ENCODE measurements around the gene OTOP2. TPM values are rescaled to one million over a fixed set of nuclear protein-coding genes. Genes with fewer than 3 reads are reported as not detected.
A peak's percentile ranks its signal among the peaks of the same experiment; 100 is the strongest.

The OTOP2 gene
- total and polyA plus RNA-seq, 10 of the 15 experiments (the other 5 are each of a cell fraction or from before 2014, with no cell fraction given), result not detected

DNA sequence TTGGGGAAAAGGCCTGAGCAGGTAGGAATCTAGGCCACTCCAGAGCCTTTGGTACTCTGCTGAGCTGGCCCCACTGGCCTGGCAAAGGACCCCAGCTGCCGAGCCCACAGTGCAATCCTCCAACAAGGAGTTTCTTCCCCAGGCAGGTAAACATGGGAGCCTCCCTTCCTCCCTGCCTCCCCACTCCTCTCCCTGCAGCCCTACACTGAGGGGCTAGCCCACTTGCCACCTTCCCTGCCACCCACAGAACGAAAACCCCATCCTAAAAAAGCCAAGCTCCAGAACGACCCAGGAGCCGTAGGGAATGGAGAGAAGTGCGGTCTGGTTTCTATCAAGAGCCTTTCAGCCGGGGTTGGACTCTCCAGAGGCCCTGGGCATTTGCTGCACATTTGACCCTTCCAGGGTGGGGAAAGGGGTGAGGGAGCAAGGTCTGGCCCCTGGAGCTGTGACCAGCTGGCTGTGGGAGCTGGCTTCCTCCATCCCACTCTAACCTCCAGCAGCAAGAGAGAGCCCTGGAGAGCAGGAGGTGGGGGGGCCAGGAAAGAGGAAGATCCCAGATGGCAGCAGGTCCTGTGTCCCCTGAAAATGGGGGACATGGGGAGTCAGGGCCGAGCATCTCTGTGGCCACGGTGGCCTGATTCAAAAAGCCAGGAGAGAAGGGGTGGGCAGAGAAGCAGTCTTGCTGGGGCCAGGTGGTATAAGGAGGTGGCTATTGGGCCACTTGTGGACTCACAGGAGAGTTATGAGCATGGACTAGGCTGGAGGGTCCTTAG, 47.2 kb downstream of the OTOP2 start:
- ChIA-PET RAD21 (ENCODE audit: unreplicated experiment) (interaction anchor here (0.5 to 1.6 kb wide), 2 partner anchors 10 to 140 kb away, joined by 3 to 6 read pairs; no protein-coding TSS in a partner anchor), POLR2A (interaction anchor here (0.5 to 1.5 kb wide), 2 partner anchors 12 to 43 kb away, joined by 3 read pairs; no protein-coding TSS in a partner anchor), CTCF (interaction anchor here (12.7 kb wide), 1 partner anchor 9 kb away, joined by 92 read pairs; no protein-coding TSS in a partner anchor), SMC1A (ENCODE audit: uncharacterized antibody, unreplicated experiment) (interaction anchor here (0.6 kb wide), 1 partner anchor 60 kb away, joined by 3 read pairs; no protein-coding TSS in a partner anchor)
- no peaks in the 10 kb centered on the region for H3K9me3 ChIP-seq (replicated peaks; ENCODE audit: control insufficient read depth, insufficient read depth, low read length)
- peaks cover 7 to 11% of the 10 kb centered on the region in 2 experiments; a peak in 3 of 4 replicates for H3K27me3 ChIP-seq (replicated peaks in 1 of 2; ENCODE audit: control insufficient read depth in 2 of 2, insufficient read depth in 2 of 2, low read length in 1 of 2)
- no peaks in the 10 kb centered on the region for H3K79me2 ChIP-seq (ENCODE audit: control insufficient read depth, insufficient read depth, low read length)
- no peak overlapping the region for H3K27ac ChIP-seq (ENCODE audit: control insufficient read depth, insufficient read depth)
- TF ChIP-seq SP1 (IDR thresholded peaks at IDR 0.05; ENCODE audit: low read depth, low read length) (no peak), PML (IDR thresholded peaks at IDR 0.05; ENCODE audit: low read length) (no peak), CBFB (IDR thresholded peaks at IDR 0.05; ENCODE audit: low read depth) (no peak), GABPA (IDR thresholded peaks at IDR 0.05; ENCODE audit: low read depth) (no peak)
- H3K4me2 ChIP-seq (ENCODE audit: control insufficient read depth, insufficient read depth), result no peak overlapping the region
- H3K9ac ChIP-seq (ENCODE audit: control insufficient read depth, insufficient read depth, low read length), result no peak overlapping the region
- H4K20me1 ChIP-seq (ENCODE audit: control insufficient read depth, insufficient read depth), result no peaks in the 10 kb centered on the region
- H2AFZ ChIP-seq (ENCODE audit: control insufficient read depth, low read depth, low read length), result no peak overlapping the region
- ATAC-seq (no peak), FAIRE-seq (no peak), DNase-seq (ENCODE audit: low read depth, low spot score) (no peak)
- intact Hi-C loops (cut with micrococcal nuclease; ENCODE audit: unreplicated experiment) (no loop called here), in situ Hi-C loops (cut with MboI) (no loop called here)
- H3K36me3 ChIP-seq (ENCODE audit: control insufficient read depth in 2 of 2, insufficient read depth in 2 of 2, low read length in 1 of 2), result no peaks in the 10 kb centered on the region
- no peaks in the 10 kb centered on the region for H3K4me1 ChIP-seq (ENCODE audit: control insufficient read depth, insufficient read depth, low read length)
- no TSS peak for BruUV-seq (replicated peaks)
- H3K4me3 ChIP-seq, result no peak overlapping the region
- WGBS (ENCODE audit: insufficient coverage, insufficient replicate concordance, low lambda C conversion rate, missing lambda C conversion rate), result 56% methylated on average over 8 of the region's 8 CpGs

DNA sequence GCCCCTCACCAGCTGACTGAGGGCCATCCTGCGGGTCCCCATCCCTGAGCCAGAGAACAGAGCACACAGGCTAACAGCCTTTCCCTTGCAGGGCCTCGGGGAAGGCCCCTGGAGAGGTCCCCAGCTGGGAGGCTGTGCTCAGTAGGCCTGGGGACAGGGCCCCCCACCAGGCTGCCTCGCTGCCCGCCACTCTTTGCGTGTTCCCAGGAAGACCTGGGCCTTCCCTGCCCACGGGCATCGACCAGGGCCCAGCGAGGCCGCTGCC, 47.7 kb downstream of the OTOP2 start:
- no peaks in the 10 kb centered on the region for H3K9me3 ChIP-seq (replicated peaks; ENCODE audit: control insufficient read depth, insufficient read depth, low read length)
- ATAC-seq, result peak; percentile 18; the same call in 1 of the 3 replicates
- no TSS peak for BruUV-seq (replicated peaks)
- ChIA-PET SMC1A (ENCODE audit: uncharacterized antibody, unreplicated experiment) (interaction anchor here (0.6 kb wide), 1 partner anchor 61 kb away, joined by 3 read pairs; no protein-coding TSS in a partner anchor), RAD21 (ENCODE audit: unreplicated experiment) (interaction anchor here (1.6 kb wide), 1 partner anchor 11 kb away, joined by 6 read pairs; no protein-coding TSS in a partner anchor), POLR2A (interaction anchor here (1.5 kb wide), 1 partner anchor 11 kb away, joined by 3 read pairs; no protein-coding TSS in a partner anchor), CTCF (interaction anchor here (12.7 kb wide), 1 partner anchor 9 kb away, joined by 92 read pairs; no protein-coding TSS in a partner anchor)
- H3K9ac ChIP-seq (ENCODE audit: control insufficient read depth, insufficient read depth, low read length), result no peak overlapping the region
- H2AFZ ChIP-seq (ENCODE audit: control insufficient read depth, low read depth, low read length), result no peak overlapping the region
- TF ChIP-seq NBN (IDR thresholded peaks at IDR 0.05) (no peak), GATAD2B (conservative IDR thresholded peaks at IDR 0.05; ENCODE audit: low read depth) (no peak), RCOR1 (conservative IDR thresholded peaks at IDR 0.05; ENCODE audit: low read depth, low read length) (no peak), CEBPB (IDR thresholded peaks at IDR 0.05; ENCODE audit: borderline replicate concordance in 1 of 2, low read depth in 2 of 2, low read length in 2 of 2) (no peak), HDGF (IDR thresholded peaks at IDR 0.05) (no peak), BACH1 (IDR thresholded peaks at IDR 0.05; ENCODE audit: borderline replicate concordance) (no peak), ZSCAN29 (IDR thresholded peaks at IDR 0.05) (no peak)
- H3K27me3 ChIP-seq (replicated peaks in 1 of 2; ENCODE audit: control insufficient read depth in 2 of 2, insufficient read depth in 2 of 2, low read length in 1 of 2), result peaks cover 7 to 11% of the 10 kb centered on the region in 2 experiments; a peak in 3 of 4 replicates
- no peak overlapping the region for H3K27ac ChIP-seq (ENCODE audit: control insufficient read depth, insufficient read depth)
- intact Hi-C loops (cut with micrococcal nuclease; ENCODE audit: unreplicated experiment), result no loop called here
- H3K4me1 ChIP-seq (ENCODE audit: control insufficient read depth, insufficient read depth, low read length), result no peaks in the 10 kb centered on the region
- H3K4me2 ChIP-seq (ENCODE audit: control insufficient read depth, insufficient read depth), result no peak overlapping the region
- in situ Hi-C loops (cut with MboI), result no loop called here
- H3K79me2 ChIP-seq (ENCODE audit: control insufficient read depth, insufficient read depth, low read length), result no peaks in the 10 kb centered on the region
- DNase-seq (ENCODE audit: low read depth, low spot score), result no peak
- 28% methylated on average over 9 of the region's 9 CpGs for WGBS (ENCODE audit: insufficient coverage, insufficient replicate concordance, low lambda C conversion rate, missing lambda C conversion rate)
- no peak for FAIRE-seq
- H3K36me3 ChIP-seq (ENCODE audit: control insufficient read depth in 2 of 2, insufficient read depth in 2 of 2, low read length in 1 of 2), result no peaks in the 10 kb centered on the region
- no peaks in the 10 kb centered on the region for H4K20me1 ChIP-seq (ENCODE audit: control insufficient read depth, insufficient read depth)
- H3K4me3 ChIP-seq, result no peak overlapping the region

All from GM12878 (cell line).